SU-DHL-6 (cell line): ENCODE measurements around the gene HOMER2.
A peak's percentile ranks its signal among the peaks of the same experiment; 100 is the strongest.

ENCODE experiments used
- H2AFZ ChIP-seq: fragments of 200-600 bp; sonication (generic); 2 replicates; pipeline ENCODE4 v1.6.1; 2014; ENCODE audit warnings: low read depth, mild to moderate bottlenecking, moderate library complexity, mixed read lengths, antibody characterized with exemption, low read length; ENCODE audit not compliant: severe bottlenecking
- H3F3A ChIP-seq: fragments of 200-600 bp; shearing (Covaris generic); 2 replicates; pipeline ENCODE4 v1.6.0; 2016; ENCODE audit warnings: antibody characterized with exemption, mild to moderate bottlenecking; ENCODE audit not compliant: insufficient read depth
- H3K27ac ChIP-seq: fragments of 200-600 bp; sonication (generic); 2 replicates; pipeline ENCODE4 v1.5.1; 2016; ENCODE audit warnings: low read depth, mild to moderate bottlenecking, low read length, moderate library complexity, mixed read lengths
- H3K27me3 ChIP-seq: fragments of 200-600 bp; sonication (generic), shearing (Covaris generic); 2 replicates; pipeline ENCODE4 v1.6.0; 2014; ENCODE audit warnings: mild to moderate bottlenecking, low read length
- H3K36me3 ChIP-seq: fragments of 200-600 bp; sonication (generic); 2 replicates; pipeline ENCODE4 v1.6.1; 2014; ENCODE audit warnings: mild to moderate bottlenecking, low read length, mixed read lengths
- H3K4me2 ChIP-seq: fragments of 300-600, 200-600 bp; shearing (Covaris generic), sonication (generic); 2 replicates; pipeline ENCODE4 v1.6.0; 2014; ENCODE audit warnings: low read length, low read depth, mild to moderate bottlenecking; ENCODE audit not compliant: poor library complexity, severe bottlenecking
- H3K4me3 ChIP-seq: fragments of 200-600 bp; sonication (generic); 2 replicates; pipeline ENCODE4 v1.5.1; 2014; ENCODE audit warnings: antibody characterized with exemption, low read length, mild to moderate bottlenecking, mixed read lengths; ENCODE audit not compliant: insufficient read depth, poor library complexity, severe bottlenecking
- H3K79me2 ChIP-seq: fragments of 200-600 bp; sonication (generic); 2 replicates; pipeline ENCODE4 v1.6.1; 2014; ENCODE audit warnings: mild to moderate bottlenecking, low read length, moderate library complexity; ENCODE audit not compliant: insufficient read depth
- H3K9ac ChIP-seq: fragments of 200-600 bp; sonication (generic); 2 replicates; pipeline ENCODE4 v1.7.0; 2014; ENCODE audit warnings: mild to moderate bottlenecking, low read length
- H3K9me2 ChIP-seq: fragments of 200-600 bp; sonication (generic); replicated peaks from 2 replicates; pipeline ENCODE4 v1.6.1; 2014; ENCODE audit warnings: low read length; ENCODE audit not compliant: insufficient read depth
- H3K9me3 ChIP-seq: fragments of 200-600 bp; sonication (generic); 2 replicates; pipeline ENCODE4 v1.6.1; 2014; ENCODE audit warnings: low read length, mixed read lengths; ENCODE audit not compliant: insufficient read depth
- H4K20me1 ChIP-seq: fragments of 200-600 bp; sonication (generic); 2 replicates; pipeline ENCODE4 v1.6.1; 2014; ENCODE audit warnings: low read depth, mild to moderate bottlenecking, antibody characterized with exemption, low read length, moderate library complexity, mixed read lengths
- CTCF ChIP-seq: fragments of 200-600 bp; sonication (generic); IDR thresholded peaks from one replicate; pipeline ENCODE4 v1.5.1; 2017; ENCODE audit warnings: antibody characterized with exemption, mild to moderate bottlenecking, low read length, moderate library complexity; ENCODE audit not compliant: insufficient read depth, poor library complexity, severe bottlenecking
- EZH2phosphoT487 ChIP-seq: fragments of 200-600 bp; sonication (generic), shearing (Covaris generic); conservative IDR thresholded peaks from 2 replicates; pipeline ENCODE4 v1.6.1; 2018; ENCODE audit warnings: mild to moderate bottlenecking, antibody characterized with exemption, low read length, moderate library complexity, mixed read lengths

The HOMER2 gene

GRCh38 chr15:82993144-82993543 is 40.6 kb upstream of the HOMER2 start:
- TF ChIP-seq EZH2phosphoT487 (no peak), CTCF (no peak)
- Histone ChIP-seq H3K36me3 (peaks cover 12% of the 10 kb centered on the region), H3K4me2 (no peak overlapping the region), H3F3A (0 out of 2 replicates have a peak, but pooled peaks cover 7% of the 10 kb centered on the region), H4K20me1 (no peaks in the 10 kb centered on the region), H3K9me2 (no peaks in the 10 kb centered on the region), H3K79me2 (no peaks in the 10 kb centered on the region), H3K27ac (no peak overlapping the region), H3K9ac (no peak overlapping the region), H3K9me3 (no peaks in the 10 kb centered on the region), H3K27me3 (no peaks in the 10 kb centered on the region), H3K4me3 (no peak overlapping the region), H2AFZ (no peak overlapping the region)

- no peaks in the 10 kb centered on the region for H4K20me1 ChIP-seq
- no peaks in the 10 kb centered on the region for H3K27me3 ChIP-seq
- peaks cover 12% of the 10 kb centered on the region for H3K36me3 ChIP-seq
- H3K4me2 ChIP-seq = no peak overlapping the region
- no peak overlapping the region for H3K27ac ChIP-seq
- 0 out of 2 replicates have a peak, but pooled peaks cover 7% of the 10 kb centered on the region for H3F3A ChIP-seq
- no peaks in the 10 kb centered on the region for H3K9me2 ChIP-seq
- no peak overlapping the region for H3K4me3 ChIP-seq
- peaks cover 5% of the 10 kb centered on the region for H3K79me2 ChIP-seq
- no peak overlapping the region for H2AFZ ChIP-seq
- TF ChIP-seq CTCF (no peak), EZH2phosphoT487 (no peak)
- no peaks in the 10 kb centered on the region for H3K9me3 ChIP-seq
- H3K9ac ChIP-seq = no peak overlapping the region
These were observed 40.0 kb upstream of the HOMER2 start for GRCh38 chr15:82992436-82992998.

GRCh38 chr15:82986442-82986780 is 33.9 kb upstream of the HOMER2 start:
- peak overlapping the region; percentile 95 for H3K4me2 ChIP-seq
- no peak overlapping the region for H3K27ac ChIP-seq
- H2AFZ ChIP-seq = peak overlapping the region; percentile 75
- H3K4me3 ChIP-seq = peak overlapping the region; percentile 77
- H3K9me2 ChIP-seq = no peaks in the 10 kb centered on the region
- TF ChIP-seq CTCF = no peak
- H3K36me3 ChIP-seq = peaks cover 12% of the 10 kb centered on the region
- H3K27me3 ChIP-seq = no peaks in the 10 kb centered on the region
- peak overlapping the region; percentile 75 for H3K9ac ChIP-seq
- no peaks in the 10 kb centered on the region for H3F3A ChIP-seq
- peaks cover 27% of the 10 kb centered on the region for H3K79me2 ChIP-seq
- no peaks in the 10 kb centered on the region for H3K9me3 ChIP-seq
- no peaks in the 10 kb centered on the region for H4K20me1 ChIP-seq
